GM23338 (cell line): ENCODE results near the gene AURKAIP1. TPM values are rescaled to one million over a fixed set of nuclear protein-coding genes. Genes with fewer than 3 reads are reported as not detected.

Experiments
- ATAC-seq: fragments of 200-7000 bp; cut with Tn5 transposase; 3 replicates; pipeline ENCODE4 v1.9.1; 2020
- DNase-seq: peaks from one replicate; pipeline ENCODE4 v3.0.0-alpha.2; 2015; ENCODE audit warnings: low spot score
- H2AFZ ChIP-seq: fragments of 200-600 bp; sonication (generic); 2 replicates; pipeline ENCODE4 v1.8.0; 2016; ENCODE audit warnings: antibody characterized with exemption, mild to moderate bottlenecking, moderate library complexity
- H3F3A ChIP-seq: fragments of 200-600 bp; sonication (generic); replicated peaks from 2 replicates; pipeline ENCODE4 v1.8.0; 2017; ENCODE audit warnings: antibody characterized with exemption, mixed run types, low read depth
- H3K27ac ChIP-seq: fragments of 200-600 bp; sonication (generic); 2 replicates; pipeline ENCODE4 v1.6.1; 2016; ENCODE audit warnings: low read depth
- H3K27me3 ChIP-seq: fragments of 200-600 bp; sonication (generic); 2 replicates; pipeline ENCODE4 v1.8.0; 2016; ENCODE audit warnings: mild to moderate bottlenecking, mixed run types, moderate library complexity; ENCODE audit not compliant: insufficient read depth
- H3K36me3 ChIP-seq: fragments of 200-600 bp; sonication (generic); 2 replicates; pipeline ENCODE4 v1.8.0; 2016; ENCODE audit warnings: mild to moderate bottlenecking; ENCODE audit not compliant: insufficient read depth
- H3K4me1 ChIP-seq: fragments of 200-600 bp; sonication (generic); 2 replicates; pipeline ENCODE4 v1.8.0; 2016; ENCODE audit warnings: mild to moderate bottlenecking, moderate library complexity; ENCODE audit not compliant: insufficient read depth
- H3K4me2 ChIP-seq: fragments of 200-600 bp; sonication (generic); 2 replicates; pipeline ENCODE4 v1.7.1; 2017; ENCODE audit warnings: mixed run types
- H3K4me3 ChIP-seq: fragments of 200-600 bp; sonication (generic); 2 replicates; pipeline ENCODE4 v1.6.1; 2016; ENCODE audit warnings: mixed run types
- H3K79me2 ChIP-seq: fragments of 200-600 bp; sonication (generic); replicated peaks from 2 replicates; pipeline ENCODE4 v1.8.0; 2017; ENCODE audit warnings: mild to moderate bottlenecking; ENCODE audit not compliant: insufficient read depth
- H3K9me2 ChIP-seq: fragments of 200-600 bp; sonication (generic); 2 replicates; pipeline ENCODE4 v1.8.0; 2017; ENCODE audit not compliant: insufficient read depth
- H4K20me1 ChIP-seq: fragments of 200-600 bp; sonication (generic); replicated peaks from 2 replicates; pipeline ENCODE4 v1.8.0; 2017; ENCODE audit warnings: mild to moderate bottlenecking; ENCODE audit not compliant: insufficient read depth
- H3K27ac Mint-ChIP-seq: 2 replicates; pipeline ENCODE4 v1.8.0; 2020; ENCODE audit warnings: inconsistent platforms, mild to moderate bottlenecking, moderate library complexity, mixed read lengths
- H3K27me3 Mint-ChIP-seq: 3 replicates; pipeline ENCODE4 v1.8.0; 2022; ENCODE audit warnings: low read depth, mild to moderate bottlenecking, moderate library complexity, mixed read lengths, inconsistent platforms; ENCODE audit not compliant: insufficient read depth, poor library complexity
- H3K36me3 Mint-ChIP-seq: 3 replicates; pipeline ENCODE4 v1.8.0; 2021; ENCODE audit warnings: low read depth, mild to moderate bottlenecking, inconsistent platforms, moderate library complexity, mixed read lengths
- H3K4me1 Mint-ChIP-seq: 3 replicates; pipeline ENCODE4 v1.8.0; 2020; ENCODE audit warnings: mild to moderate bottlenecking, inconsistent platforms, mixed read lengths
- H3K4me3 Mint-ChIP-seq: 3 replicates; pipeline ENCODE4 v1.8.0; 2021; ENCODE audit warnings: moderate library complexity, mild to moderate bottlenecking, inconsistent platforms, mixed read lengths
- H3K9me3 Mint-ChIP-seq: 3 replicates; pipeline ENCODE4 v1.8.0; 2020; ENCODE audit warnings: moderate library complexity, mild to moderate bottlenecking, inconsistent platforms, mixed read lengths
- CREB1 ChIP-seq: fragments of 250-450 bp; sonication (Bioruptor Pico); IDR thresholded peaks from 2 replicates; pipeline ENCODE4 v1.5.0; 2020; ENCODE audit warnings: low read depth, mild to moderate bottlenecking, moderate library complexity
- ETS1 ChIP-seq: IDR thresholded peaks from 2 replicates; pipeline ENCODE4 v1.6.1; 2016; ENCODE audit warnings: antibody characterized with exemption
- JUNB ChIP-seq: IDR thresholded peaks from one replicate; pipeline ENCODE4 v1.6.1; 2016; ENCODE audit warnings: antibody characterized with exemption; ENCODE audit not compliant: unreplicated experiment
- NANOG ChIP-seq: IDR thresholded peaks from 2 replicates; pipeline ENCODE4 v1.6.1; 2016; ENCODE audit warnings: antibody characterized with exemption, borderline replicate concordance
- POLR2AphosphoS5 ChIP-seq: IDR thresholded peaks from 2 replicates; pipeline ENCODE4 v1.6.1; 2016; ENCODE audit warnings: antibody characterized with exemption, low read depth
- REST ChIP-seq: IDR thresholded peaks from one replicate; pipeline ENCODE4 v1.6.1; 2018; ENCODE audit warnings: antibody characterized with exemption; ENCODE audit not compliant: unreplicated experiment
- STAT1 ChIP-seq: IDR thresholded peaks from one replicate; pipeline ENCODE4 v1.6.1; 2016; ENCODE audit warnings: antibody characterized with exemption; ENCODE audit not compliant: unreplicated experiment
- ZNF114 ChIP-seq: fragments of 250-450 bp; sonication (Bioruptor Pico); IDR thresholded peaks from 2 replicates; pipeline ENCODE4 v1.5.0; 2020; ENCODE audit warnings: mild to moderate bottlenecking, moderate library complexity
- ZNF331 ChIP-seq: fragments of 250-450 bp; sonication (Bioruptor Pico); IDR thresholded peaks from 2 replicates; pipeline ENCODE4 v1.5.0; 2020; ENCODE audit warnings: low read depth, mild to moderate bottlenecking, moderate library complexity
- polyA plus RNA-seq: library from polyadenylated mRNA; unstranded; fragments of >200 nt; fragmentation: Nextera tagmentation; extraction: Ambion mirVana; gene quantifications from 2 replicates; pipeline ENCODE4 v1.2.1, GENCODE V29; 2016
- total RNA-seq: library from RNA; depleted of rRNA; stranded (reverse); fragments of >200 nt; shearing (Covaris generic); gene quantifications from 2 replicates; pipeline ENCODE4 v1.2.3, GENCODE V29; 2014

Gene AURKAIP1
- total and polyA plus RNA-seq, 2 experiments from 2014 or later, result 167 to 355 TPM

GRCh38 chr1:1406101-1406820 lies 31.3 kb upstream of the AURKAIP1 start:
- Histone ChIP-seq H3K79me2 (peaks cover 48% of the 10 kb centered on the region), H3F3A (peaks cover 62% of the 10 kb centered on the region), H3K36me3 (peaks cover 37% of the 10 kb centered on the region), H3K9me2 (no peaks in the 10 kb centered on the region), H3K27me3 (no peaks in the 10 kb centered on the region), H4K20me1 (peaks cover 16% of the 10 kb centered on the region), H3K4me2 (peak overlapping the region; percentile 75), H3K4me1 (peaks cover 37% of the 10 kb centered on the region), H3K27ac (peak overlapping the region; percentile 92), H3K4me3 (peak overlapping the region; percentile 98), H2AFZ (0 out of 2 replicates have a peak overlapping the region, but pooled peaks have one; percentile 76)
- Mint-ChIP-seq H3K9me3 (peaks cover 4% of the 10 kb centered on the region), H3K27ac (peak overlapping the region; percentile 84), H3K4me1 (peaks cover 45% of the 10 kb centered on the region), H3K4me3 (peak overlapping the region; percentile 93), H3K27me3 (peaks cover 30% of the 10 kb centered on the region), H3K36me3 (peaks cover 74% of the 10 kb centered on the region)
- ATAC-seq, result no peak; the same call in 2 of the 3 replicates
- TF ChIP-seq ETS1, result no peak
- 0 out of 2 replicates have a peak, but pooled peaks have one; percentile 22 for TF ChIP-seq POLR2AphosphoS5
- TF ChIP-seq ZNF331 (CRISPR knock-in tag), result no peak
- no peak for TF ChIP-seq NANOG
- TF ChIP-seq JUNB, result no peak
- DNase-seq, result no peak

- Histone ChIP-seq H3K79me2 (peaks cover 55% of the 10 kb centered on the region), H3K27ac (no peak overlapping the region), H3K36me3 (peaks cover 42% of the 10 kb centered on the region), H3K27me3 (no peaks in the 10 kb centered on the region), H4K20me1 (peaks cover 22% of the 10 kb centered on the region), H3K4me2 (no peak overlapping the region), H2AFZ (no peak overlapping the region), H3K4me3 (no peak overlapping the region), H3K9me2 (no peaks in the 10 kb centered on the region), H3F3A (peaks cover 70% of the 10 kb centered on the region), H3K4me1 (peaks cover 23% of the 10 kb centered on the region)
- H3K27ac Mint-ChIP-seq, result peak overlapping the region; percentile 49; the same call in 1 of the 2 replicates
- peaks cover 34% of the 10 kb centered on the region for H3K27me3 Mint-ChIP-seq
- peak overlapping the region; percentile 15; the same call in 1 of the 3 replicates for H3K4me3 Mint-ChIP-seq
- peaks cover 37% of the 10 kb centered on the region for H3K4me1 Mint-ChIP-seq
- peaks cover 81% of the 10 kb centered on the region for H3K36me3 Mint-ChIP-seq
- H3K9me3 Mint-ChIP-seq, result no peaks in the 10 kb centered on the region; the same call in 2 of the 3 replicates
- ATAC-seq, result no peak
- no peak for DNase-seq
- no peak for TF ChIP-seq CREB1 (CRISPR knock-in tag)
- no peak for TF ChIP-seq ZNF114
- no peak for TF ChIP-seq ETS1
- TF ChIP-seq REST, result no peak
- TF ChIP-seq STAT1, result no peak
These were observed 28.6 kb upstream of the AURKAIP1 start for GRCh38 chr1:1403653-1404052.
